HL-60 (cell line): ENCODE data around the gene KNSTRN.

Experiments used
- DNase-seq, 2 experiments: peaks; one replicate each; pipeline ENCODE4 v3.0.0-alpha.2; 2010 to 2020; ENCODE audit warnings: low read depth in 1 of 2, low spot score in 1 of 2
- H3K27ac ChIP-seq: fragments of 250-450 bp; sonication (Bioruptor Pico); replicated peaks from 2 replicates; pipeline ENCODE4 v1.5.1; 2020; ENCODE audit warnings: mild to moderate bottlenecking, moderate library complexity
- H3K27me3 ChIP-seq: fragments of 250-450 bp; sonication (Bioruptor Pico); 2 replicates; pipeline ENCODE4 v1.5.1; 2021; ENCODE audit warnings: mild to moderate bottlenecking, moderate library complexity; ENCODE audit not compliant: insufficient read depth, poor library complexity, severe bottlenecking
- H3K4me3 ChIP-seq: replicated peaks from 2 replicates; pipeline ENCODE4 v1.5.1; 2011; ENCODE audit warnings: mild to moderate bottlenecking, control low read depth, low read length; ENCODE audit not compliant: insufficient read depth
- GABPA ChIP-seq: IDR thresholded peaks from 2 replicates; pipeline ENCODE4 v1.6.1; 2012; ENCODE audit warnings: low read depth
- POLR2AphosphoS5 ChIP-seq: IDR thresholded peaks from 2 replicates; pipeline ENCODE4 v1.6.1; 2012; ENCODE audit warnings: low read depth
- SPI1 ChIP-seq: IDR thresholded peaks from 2 replicates; pipeline ENCODE4 v1.6.1; 2012; ENCODE audit warnings: low read depth, mild to moderate bottlenecking, borderline replicate concordance
- TF ChIP-seq, protein P1 (sequence below): IDR thresholded peaks from one replicate; pipeline ENCODE4 v1.5.1; 2011; ENCODE audit warnings: low read length, control low read depth, inconsistent platforms; ENCODE audit not compliant: insufficient read depth
- TF ChIP-seq, protein P2 (sequence below): IDR thresholded peaks from 2 replicates; pipeline ENCODE4 v1.6.1; 2012; ENCODE audit warnings: low read depth; ENCODE audit not compliant: insufficient replicate concordance

The KNSTRN gene

DNA sequence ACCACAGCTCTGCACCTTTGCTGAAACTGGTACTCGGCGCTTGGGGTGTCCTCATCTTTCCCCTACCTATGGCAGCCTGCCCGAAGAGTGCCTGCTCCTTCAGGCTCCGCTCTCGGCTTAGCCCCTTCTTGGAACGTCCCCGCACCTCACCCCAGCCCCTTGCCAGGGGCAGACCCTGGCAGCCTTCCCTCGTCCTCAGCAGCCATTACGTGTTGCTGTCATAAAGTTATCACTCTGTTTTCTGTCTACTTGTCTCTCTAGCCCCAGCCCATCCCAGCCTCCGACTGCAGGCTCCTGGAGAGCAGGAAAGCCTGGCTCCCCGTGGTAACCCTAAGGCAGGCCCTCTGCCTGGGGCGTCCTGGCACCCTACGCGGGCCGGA is 53.2 kb downstream of the KNSTRN start:
- Histone ChIP-seq H3K4me3 (no peak overlapping the region), H3K27me3 (peaks cover 25% of the 10 kb centered on the region), H3K27ac (no peak overlapping the region)
- no peak for TF ChIP-seq SPI1
- no peak for TF ChIP-seq GABPA
- TF ChIP-seq, protein P1, sequence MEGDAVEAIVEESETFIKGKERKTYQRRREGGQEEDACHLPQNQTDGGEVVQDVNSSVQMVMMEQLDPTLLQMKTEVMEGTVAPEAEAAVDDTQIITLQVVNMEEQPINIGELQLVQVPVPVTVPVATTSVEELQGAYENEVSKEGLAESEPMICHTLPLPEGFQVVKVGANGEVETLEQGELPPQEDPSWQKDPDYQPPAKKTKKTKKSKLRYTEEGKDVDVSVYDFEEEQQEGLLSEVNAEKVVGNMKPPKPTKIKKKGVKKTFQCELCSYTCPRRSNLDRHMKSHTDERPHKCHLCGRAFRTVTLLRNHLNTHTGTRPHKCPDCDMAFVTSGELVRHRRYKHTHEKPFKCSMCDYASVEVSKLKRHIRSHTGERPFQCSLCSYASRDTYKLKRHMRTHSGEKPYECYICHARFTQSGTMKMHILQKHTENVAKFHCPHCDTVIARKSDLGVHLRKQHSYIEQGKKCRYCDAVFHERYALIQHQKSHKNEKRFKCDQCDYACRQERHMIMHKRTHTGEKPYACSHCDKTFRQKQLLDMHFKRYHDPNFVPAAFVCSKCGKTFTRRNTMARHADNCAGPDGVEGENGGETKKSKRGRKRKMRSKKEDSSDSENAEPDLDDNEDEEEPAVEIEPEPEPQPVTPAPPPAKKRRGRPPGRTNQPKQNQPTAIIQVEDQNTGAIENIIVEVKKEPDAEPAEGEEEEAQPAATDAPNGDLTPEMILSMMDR, result no peak
- TF ChIP-seq POLR2AphosphoS5, result no peak
- TF ChIP-seq, protein P2, sequence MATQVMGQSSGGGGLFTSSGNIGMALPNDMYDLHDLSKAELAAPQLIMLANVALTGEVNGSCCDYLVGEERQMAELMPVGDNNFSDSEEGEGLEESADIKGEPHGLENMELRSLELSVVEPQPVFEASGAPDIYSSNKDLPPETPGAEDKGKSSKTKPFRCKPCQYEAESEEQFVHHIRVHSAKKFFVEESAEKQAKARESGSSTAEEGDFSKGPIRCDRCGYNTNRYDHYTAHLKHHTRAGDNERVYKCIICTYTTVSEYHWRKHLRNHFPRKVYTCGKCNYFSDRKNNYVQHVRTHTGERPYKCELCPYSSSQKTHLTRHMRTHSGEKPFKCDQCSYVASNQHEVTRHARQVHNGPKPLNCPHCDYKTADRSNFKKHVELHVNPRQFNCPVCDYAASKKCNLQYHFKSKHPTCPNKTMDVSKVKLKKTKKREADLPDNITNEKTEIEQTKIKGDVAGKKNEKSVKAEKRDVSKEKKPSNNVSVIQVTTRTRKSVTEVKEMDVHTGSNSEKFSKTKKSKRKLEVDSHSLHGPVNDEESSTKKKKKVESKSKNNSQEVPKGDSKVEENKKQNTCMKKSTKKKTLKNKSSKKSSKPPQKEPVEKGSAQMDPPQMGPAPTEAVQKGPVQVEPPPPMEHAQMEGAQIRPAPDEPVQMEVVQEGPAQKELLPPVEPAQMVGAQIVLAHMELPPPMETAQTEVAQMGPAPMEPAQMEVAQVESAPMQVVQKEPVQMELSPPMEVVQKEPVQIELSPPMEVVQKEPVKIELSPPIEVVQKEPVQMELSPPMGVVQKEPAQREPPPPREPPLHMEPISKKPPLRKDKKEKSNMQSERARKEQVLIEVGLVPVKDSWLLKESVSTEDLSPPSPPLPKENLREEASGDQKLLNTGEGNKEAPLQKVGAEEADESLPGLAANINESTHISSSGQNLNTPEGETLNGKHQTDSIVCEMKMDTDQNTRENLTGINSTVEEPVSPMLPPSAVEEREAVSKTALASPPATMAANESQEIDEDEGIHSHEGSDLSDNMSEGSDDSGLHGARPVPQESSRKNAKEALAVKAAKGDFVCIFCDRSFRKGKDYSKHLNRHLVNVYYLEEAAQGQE, result no peak
- no peak for DNase-seq

DNA sequence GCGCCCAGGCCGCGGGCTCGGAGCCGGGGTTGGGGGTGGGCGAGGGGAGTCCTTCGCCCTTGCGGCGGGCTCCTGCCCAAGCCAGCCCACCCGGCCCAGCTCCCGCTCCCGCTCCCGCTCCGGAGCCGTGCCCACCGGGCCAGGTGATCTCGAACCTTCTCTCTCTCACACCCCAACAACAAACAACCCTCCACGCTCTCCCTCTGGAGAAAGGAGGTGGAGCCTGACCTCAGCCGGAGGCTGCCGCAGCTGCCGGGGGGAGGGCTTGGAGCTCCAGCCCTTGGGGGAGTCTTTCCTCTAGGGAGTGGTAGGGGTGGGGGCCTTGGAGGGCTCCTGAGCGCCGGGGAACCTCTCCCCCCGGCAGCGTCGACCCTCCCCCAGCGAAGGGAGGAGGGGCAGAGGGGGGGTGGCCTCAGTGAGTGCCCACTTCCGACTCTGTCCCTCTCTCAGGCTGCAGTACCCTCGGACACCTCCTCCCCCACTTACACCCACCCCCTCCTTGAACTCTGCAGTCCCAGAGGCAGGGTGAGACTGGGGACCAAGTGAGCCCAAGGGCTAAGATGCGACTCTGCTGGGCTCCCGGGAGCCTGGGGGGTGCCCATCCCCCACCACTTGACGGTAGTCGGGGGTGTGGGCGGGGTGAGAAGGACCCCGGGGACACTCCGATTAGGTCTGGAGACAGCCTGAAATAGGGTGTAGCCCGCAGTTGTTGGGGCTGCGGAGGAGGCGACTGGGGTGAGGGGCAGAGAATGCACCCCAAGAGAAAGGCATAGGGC is 53.8 kb downstream of the KNSTRN start:
- no peak overlapping the region for H3K27ac ChIP-seq
- H3K4me3 ChIP-seq, result 0 out of 2 replicates have a peak overlapping the region, but pooled peaks have one; percentile 7
- TF ChIP-seq, protein P1, result no peak
- TF ChIP-seq, protein P2, result no peak
- TF ChIP-seq SPI1, result no peak
- TF ChIP-seq GABPA, result no peak
- no peak for TF ChIP-seq POLR2AphosphoS5
- peaks cover 25% of the 10 kb centered on the region for H3K27me3 ChIP-seq
- DNase-seq, result no peak

DNA sequence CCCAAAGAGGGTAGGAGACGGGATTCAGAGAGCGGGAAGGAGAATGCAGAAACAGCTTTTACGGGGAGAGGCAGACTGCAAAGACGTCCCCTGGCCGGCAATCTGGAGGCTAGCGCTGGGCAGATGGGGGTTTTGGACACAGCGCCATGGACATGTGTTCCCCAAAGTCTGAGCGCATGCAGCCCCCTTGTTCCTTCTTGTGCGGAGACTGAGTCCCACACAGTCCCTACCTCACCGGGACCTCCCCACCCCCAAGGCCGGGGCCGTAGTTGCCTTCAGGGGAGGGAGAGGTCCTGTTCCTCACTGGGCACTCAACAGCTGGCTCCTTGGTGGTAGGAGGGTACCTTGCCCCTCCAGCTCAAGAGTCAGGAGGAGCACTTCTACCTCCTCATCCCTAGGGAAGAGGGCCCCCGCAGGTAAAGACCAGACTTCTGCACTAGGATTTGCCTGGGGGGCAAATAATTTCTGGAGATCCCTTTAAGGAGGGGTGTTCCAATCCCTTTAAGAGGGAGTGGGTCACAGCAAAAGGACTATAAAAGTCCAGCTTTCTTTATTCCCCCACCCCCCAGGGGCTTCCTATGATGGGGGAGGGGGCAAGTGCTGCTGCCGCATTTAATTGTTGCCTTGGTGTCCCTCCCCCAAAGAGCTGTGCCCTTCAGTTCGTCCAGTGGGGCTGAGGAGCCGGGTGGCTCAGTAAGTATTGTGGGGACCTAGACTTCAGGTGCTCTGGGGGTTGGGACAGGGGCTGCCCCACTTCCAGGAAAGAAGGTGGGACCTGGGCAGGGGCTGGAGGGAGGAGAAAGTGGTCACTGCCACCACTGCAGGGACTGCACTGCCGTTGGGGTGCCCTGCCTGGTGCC is 54.6 kb downstream of the KNSTRN start:
- no peak for DNase-seq
- H3K4me3 ChIP-seq, result no peak overlapping the region
- TF ChIP-seq, protein P1, result no peak
- TF ChIP-seq POLR2AphosphoS5 (no peak), SPI1 (no peak), GABPA (no peak)
- TF ChIP-seq, protein P2, result no peak
- H3K27ac ChIP-seq, result no peak overlapping the region
- peaks cover 25% of the 10 kb centered on the region for H3K27me3 ChIP-seq
